ENCODE results near the gene CDADC1.
"Not testable (repeated sequence)": the region's sequence is repeated elsewhere in the genome, so short reads cannot be mapped to it uniquely, and the experiment has no call there.

Gene CDADC1

GRCh38 chr13:49315756-49316482 lies 68.2 kb downstream of the CDADC1 start:
- DNase-seq (ENCODE audit: low read depth), result no peak

- peak; percentile 40 for DNase-seq (ENCODE audit: low read depth)
Observed at GRCh38 chr13:49319551-49319950, 71.8 kb downstream of the CDADC1 start.

- no peak for DNase-seq (ENCODE audit: low read depth)
Observed at GRCh38 chr13:49319951-49320350, 72.2 kb downstream of the CDADC1 start.

GRCh38 chr13:49320975-49321374 lies 73.2 kb downstream of the CDADC1 start:
- no peak for DNase-seq (ENCODE audit: low read depth)

DNA sequence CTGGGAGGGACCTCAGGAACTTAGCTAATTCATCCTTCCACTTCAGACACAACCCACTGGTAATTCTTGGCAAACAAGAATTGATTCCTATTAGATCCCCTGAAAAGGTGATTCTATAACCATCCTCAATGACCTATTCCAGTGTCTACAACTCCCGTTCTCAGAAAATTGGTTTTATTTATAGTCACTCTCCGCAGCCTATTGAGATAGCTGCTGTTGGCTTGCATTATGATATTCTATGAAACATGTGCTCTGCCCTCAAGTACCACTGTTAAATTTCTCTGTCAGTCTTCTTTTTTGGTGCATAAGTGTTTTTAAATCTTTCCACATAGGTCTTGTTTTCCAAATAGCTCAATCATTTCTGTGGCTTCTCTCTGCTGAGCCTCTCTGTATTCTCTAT lies 75.0 kb downstream of the CDADC1 start:
- DNase-seq (ENCODE audit: low read depth), result no peak

DNA sequence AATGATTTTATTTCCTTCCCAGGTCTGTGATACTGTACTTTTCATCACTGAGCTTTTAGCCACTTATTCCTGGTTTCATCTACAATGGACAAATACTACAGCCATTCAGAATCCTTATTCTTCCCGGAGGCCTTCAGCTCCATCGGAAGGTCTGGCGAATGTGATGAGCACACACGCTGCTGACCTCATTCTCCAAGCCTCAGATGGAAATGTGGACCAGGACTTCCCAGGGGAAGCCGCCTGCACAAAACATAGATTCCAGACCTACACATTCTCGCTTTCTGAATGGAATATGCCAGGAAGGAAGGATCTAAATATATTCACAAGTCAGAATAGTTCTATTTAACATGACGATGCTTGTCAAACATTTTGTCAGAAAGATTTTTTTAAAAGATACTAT lies 75.6 kb downstream of the CDADC1 start:
- no peak for DNase-seq (ENCODE audit: low read depth)

- no peak for DNase-seq (ENCODE audit: low read depth)
Observed at GRCh38 chr13:49326222-49326917, 78.6 kb downstream of the CDADC1 start.

- not testable (repeated sequence) for DNase-seq (ENCODE audit: low read depth)
Observed at GRCh38 chr13:49327145-49327544, 79.4 kb downstream of the CDADC1 start.

DNA sequence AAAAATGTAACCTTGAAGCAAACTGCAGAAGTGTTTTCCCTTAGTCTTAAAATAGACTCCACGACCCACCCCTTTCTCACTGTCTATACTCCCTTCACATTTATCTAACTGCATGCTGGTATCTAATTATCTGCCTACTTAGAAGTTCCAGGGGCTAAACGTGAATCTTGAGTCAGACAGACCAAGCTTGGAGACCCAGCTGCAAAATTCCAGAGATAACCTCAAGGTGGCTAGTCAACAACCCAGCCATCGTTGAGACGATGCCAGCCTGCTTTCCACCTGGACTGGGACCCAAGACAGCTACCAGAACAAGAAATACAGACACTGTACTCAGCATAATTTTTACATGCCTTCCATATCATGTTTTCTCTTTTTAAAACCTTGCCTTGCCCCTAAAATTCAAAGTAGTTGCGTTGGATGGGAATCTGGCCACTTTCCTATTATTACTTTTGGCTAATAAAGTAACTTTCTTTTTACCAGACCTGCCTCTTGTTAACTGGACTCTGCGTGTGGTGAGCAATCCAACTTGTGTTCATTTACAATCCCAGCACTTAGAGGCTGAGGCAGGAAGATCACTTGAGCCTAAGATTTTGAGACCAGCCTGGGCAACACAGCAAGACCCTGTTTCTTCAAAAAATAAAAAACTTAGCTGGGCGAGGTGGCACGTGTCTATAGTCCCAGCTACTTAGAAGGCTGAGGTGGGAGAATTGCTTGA lies 82.3 kb downstream of the CDADC1 start:
- no peak for DNase-seq (ENCODE audit: low read depth)

DNA sequence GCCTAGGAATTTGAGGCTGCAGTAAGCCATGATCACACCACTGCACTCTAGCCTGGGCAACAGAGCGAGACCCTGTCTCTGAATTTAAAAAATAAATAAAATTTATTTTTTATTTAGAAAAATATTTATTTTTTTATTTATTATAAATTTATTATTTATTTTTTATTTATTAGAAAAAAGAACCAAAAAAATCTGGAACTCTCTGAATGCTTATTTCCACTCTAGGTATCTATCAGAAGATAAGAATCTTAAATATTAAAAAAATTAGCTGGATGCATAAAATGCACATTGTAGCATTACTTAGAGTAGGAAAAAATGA lies 82.8 kb downstream of the CDADC1 start:
- DNase-seq (ENCODE audit: low read depth), result no peak

DNA sequence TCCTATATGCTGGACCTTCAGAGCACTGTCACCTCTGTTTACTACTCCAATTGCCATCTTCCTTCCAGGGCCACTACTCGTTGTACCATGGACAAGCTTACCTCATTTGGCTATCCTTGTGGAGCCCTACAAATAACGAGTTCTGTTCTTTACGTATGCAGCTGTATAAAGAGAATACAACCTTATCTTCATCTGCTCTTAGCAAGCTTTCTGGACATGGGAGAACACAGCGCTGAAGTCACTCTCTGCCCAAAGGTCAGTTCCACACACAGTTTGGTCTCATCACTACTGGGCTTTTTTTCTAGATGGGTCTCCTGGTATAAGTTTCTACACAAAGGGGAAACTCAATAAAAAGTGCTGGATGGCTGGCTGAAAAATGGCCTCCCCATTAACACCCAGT lies 88.9 kb downstream of the CDADC1 start:
- DNase-seq (ENCODE audit: low read depth), result no peak

DNA sequence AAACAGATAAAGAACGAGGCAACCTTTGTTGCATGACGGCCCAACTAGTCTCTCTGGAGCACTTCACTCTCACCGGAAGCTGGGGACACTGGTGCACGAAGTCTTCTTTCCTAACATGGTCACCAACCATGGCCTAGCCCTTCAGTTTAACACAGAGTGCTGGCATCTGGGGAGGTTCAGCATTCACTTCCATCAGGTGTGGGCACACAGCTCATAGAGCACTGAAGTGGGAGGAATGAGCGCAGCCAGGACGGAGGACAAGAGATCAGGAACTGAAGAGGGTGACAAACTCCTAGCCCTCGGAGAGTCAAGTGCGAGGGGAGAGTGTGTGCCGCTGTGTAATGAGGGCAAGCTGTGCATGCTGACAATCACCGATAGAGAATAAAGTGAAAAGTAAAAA lies 92.4 kb downstream of the CDADC1 start:
- no peak for DNase-seq (ENCODE audit: low read depth)

DNA sequence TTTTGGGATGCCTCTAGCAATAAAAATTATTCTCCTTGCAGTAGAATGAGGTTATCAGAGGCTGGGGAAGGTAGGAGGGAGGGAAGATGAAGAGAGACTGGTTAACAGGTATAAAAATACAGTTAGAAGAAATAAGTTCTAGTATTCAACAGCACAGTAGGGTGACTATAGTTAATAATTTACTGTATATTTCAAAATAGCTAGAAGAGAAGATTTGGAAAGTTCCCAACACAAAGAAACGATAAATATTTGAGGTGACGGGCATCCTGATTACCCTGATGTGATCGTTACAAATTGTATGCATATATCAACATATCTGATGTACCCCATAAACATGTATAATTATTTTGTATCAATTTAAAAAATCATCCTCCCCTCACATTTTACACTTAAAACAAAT lies 93.8 kb downstream of the CDADC1 start:
- DNase-seq (ENCODE audit: low read depth), result no peak

DNA sequence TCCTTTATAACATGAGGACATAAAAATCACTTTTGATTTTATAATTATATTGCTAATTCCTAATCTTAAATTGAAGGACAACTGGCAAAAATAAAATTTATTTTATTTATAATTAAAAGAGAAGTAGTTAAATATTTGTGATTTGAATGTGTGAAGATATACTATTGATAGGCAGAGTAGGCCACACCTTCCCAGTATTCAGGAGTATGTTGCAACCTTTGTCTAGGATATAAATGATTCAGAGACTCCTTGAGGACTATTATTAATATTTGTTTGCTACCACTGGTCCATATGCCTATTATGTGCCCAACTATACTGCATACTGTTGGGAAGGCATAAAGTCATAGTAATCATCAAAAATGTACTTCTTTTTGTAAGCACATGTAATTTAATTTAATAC lies 94.2 kb downstream of the CDADC1 start:
- no peak for DNase-seq (ENCODE audit: low read depth)

GRCh38 chr13:49342454-49342853 lies 94.7 kb downstream of the CDADC1 start:
- no peak for DNase-seq (ENCODE audit: low read depth)

Data from ELR (cell line).